ENCODE measurements around the gene ATP9A. TPM values are rescaled to one million over a fixed set of nuclear protein-coding genes. Genes with fewer than 3 reads are reported as not detected.
A peak's percentile ranks its signal among the peaks of the same experiment; 100 is the strongest.

The ATP9A gene
- total RNA-seq, 1 donor: 69.1 TPM

DNA sequence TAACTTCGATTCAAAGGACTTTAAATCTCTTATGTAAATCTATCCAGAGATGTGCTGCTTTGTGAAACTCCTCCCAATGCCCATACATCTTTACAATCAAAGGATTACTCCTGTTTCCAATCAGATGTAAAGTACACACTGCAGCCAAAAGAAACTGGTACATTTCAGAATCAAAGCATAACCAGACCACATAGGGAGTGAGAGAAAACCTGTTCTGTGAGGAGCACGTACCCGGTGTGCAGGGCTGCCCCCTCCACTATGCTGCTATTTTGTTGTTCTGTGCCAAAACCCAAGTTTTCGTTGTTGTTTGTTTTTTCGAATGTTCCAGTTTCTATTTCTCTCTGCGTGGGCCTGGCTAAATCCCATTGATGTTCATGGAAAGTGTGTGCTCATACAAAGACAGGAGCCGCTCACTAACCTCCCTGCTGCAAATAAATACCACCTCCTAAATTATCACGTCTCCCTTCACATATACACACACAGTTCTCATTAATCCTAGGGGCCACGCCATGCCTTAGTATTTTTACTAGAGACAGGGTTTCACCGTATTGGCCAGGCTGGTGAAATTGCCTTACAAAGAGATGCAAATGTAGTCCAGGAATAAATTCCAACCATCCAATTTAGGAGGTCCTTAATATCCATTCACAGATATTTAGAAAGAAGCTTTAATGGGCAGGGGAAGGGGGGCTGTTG is 52.9 kb downstream of the ATP9A start:
- TF ChIP-seq CTCF (IDR thresholded peaks at IDR 0.05; ENCODE audit: insufficient read depth, low read length): no peak
- no peak overlapping the region for H3K4me3 ChIP-seq (ENCODE audit: low read depth, low read length)
- no peak for DNase-seq (ENCODE audit: low read depth)

DNA sequence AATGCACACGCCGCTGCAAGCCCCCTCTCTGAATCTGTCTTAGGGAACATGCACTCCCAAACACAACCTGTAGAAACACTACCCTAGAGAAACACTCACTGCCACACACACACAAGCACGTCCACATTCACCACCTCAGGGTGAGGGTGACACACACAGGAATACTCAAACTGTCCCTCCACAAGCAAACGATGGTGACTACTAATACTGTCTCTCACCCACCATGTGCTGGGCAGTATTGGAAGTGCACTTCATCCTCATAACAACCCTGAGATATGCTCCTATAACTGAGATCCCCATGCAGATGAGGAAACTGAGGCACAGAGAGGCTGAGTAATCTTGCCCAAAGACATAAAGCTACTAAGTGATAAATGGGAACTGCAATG is 55.0 kb downstream of the ATP9A start:
- no peak for DNase-seq (ENCODE audit: low read depth)
- no peak overlapping the region for H3K4me3 ChIP-seq (ENCODE audit: low read depth, low read length)
- no peak for TF ChIP-seq CTCF (IDR thresholded peaks at IDR 0.05; ENCODE audit: insufficient read depth, low read length)

DNA sequence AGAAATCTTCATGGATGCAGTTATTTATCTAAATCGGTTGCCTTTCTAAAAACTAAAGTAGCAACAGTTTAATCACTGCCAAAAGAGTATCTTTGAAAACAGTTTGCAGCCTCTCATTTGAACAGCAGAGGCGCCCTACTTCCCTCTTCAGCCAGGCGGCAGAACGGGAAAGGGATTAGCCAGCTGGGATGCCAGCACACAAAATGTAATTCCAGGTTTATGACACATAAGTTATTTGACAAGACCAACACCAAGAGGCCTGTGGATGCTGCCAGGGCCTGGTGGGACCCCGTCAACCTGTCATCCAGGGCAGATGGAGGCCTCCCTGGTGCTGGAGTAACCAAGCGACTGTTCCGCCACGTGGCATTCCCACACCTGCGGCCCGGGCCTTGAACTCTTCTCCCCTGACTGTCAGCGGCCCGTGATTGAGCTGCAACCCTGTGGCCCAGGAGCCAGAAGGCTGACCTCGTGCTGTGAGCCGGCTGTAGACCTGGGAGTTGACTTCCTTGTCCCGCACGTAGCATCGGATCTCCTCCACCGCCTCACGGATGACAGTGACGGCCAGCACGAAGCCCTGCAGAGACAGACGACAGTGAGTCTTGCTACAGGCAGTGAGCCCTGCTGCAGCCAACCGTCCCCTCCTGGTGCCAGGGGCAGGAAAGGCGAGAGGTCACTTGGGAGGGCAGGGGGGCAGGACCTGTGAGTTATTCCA is 55.5 kb downstream of the ATP9A start:
- DNase-seq (ENCODE audit: low read depth): peak; percentile 15
- peak; percentile 47 for TF ChIP-seq CTCF (IDR thresholded peaks at IDR 0.05; ENCODE audit: insufficient read depth, low read length)
- no peak overlapping the region for H3K4me3 ChIP-seq (ENCODE audit: low read depth, low read length)

- TF ChIP-seq CTCF (IDR thresholded peaks at IDR 0.05; ENCODE audit: insufficient read depth, low read length): no peak
- no peak for DNase-seq (ENCODE audit: low read depth)
- no peak overlapping the region for H3K4me3 ChIP-seq (ENCODE audit: low read depth, low read length)
Observed at GRCh38 chr20:51711426-51711825, 56.8 kb downstream of the ATP9A start.

DNA sequence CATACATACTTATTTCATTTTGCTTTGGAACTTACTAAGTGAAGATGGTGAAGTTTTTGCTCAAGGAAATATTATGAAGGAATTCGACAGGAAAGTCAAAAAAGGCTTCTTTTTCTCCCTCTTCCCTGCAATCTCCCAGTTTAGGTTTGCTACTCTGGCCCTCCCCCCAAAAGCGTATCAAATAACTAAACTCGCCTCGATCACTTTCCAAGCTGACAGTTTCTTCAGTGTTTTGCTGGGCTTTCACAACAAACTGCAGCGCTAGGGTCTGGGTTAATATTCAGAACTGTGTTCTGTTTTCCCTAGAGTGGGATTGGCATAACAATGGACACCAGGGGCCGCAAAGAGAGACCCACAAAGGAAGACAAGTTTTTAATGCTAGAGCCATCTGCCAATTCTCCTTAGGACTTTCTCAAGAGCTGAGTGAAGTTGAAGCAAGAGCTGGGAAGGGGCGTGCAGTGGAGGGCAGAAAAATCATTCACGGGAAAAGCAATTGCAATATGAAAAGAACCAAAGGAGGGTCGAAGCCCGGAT is 57.8 kb downstream of the ATP9A start:
- no peak for TF ChIP-seq CTCF (IDR thresholded peaks at IDR 0.05; ENCODE audit: insufficient read depth, low read length)

GRCh38 chr20:51705400-51705799 is 62.8 kb downstream of the ATP9A start:
- H3K4me3 ChIP-seq (ENCODE audit: low read depth, low read length): no peak overlapping the region
- no peak for DNase-seq (ENCODE audit: low read depth)
- no peak for TF ChIP-seq CTCF (IDR thresholded peaks at IDR 0.05; ENCODE audit: insufficient read depth, low read length)

More for the DNA sequence above, 57.8 kb downstream of the ATP9A start:
- no peak for DNase-seq (ENCODE audit: low read depth)
- no peak overlapping the region for H3K4me3 ChIP-seq (ENCODE audit: low read depth, low read length)
